ENCODE results near the gene TPH1.

DNA sequence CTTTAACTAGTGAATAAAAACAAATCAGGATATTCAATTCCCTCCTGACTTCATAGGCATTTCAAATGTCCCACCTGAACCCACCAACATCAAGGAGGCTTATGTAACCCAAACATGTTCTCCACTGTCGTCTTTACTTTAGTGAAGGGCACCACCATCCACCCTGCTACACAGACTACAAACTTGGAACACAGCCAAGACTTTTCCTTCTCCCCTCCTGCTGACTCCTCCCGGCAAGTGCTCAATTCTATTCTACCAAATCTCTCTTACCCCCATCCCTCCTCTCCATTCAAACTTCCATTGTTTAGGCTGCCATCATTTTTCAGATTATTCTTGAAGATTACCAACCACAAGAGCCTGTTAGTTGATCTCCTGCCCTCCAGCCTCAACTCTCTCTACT lies 35.5 kb upstream of the TPH1 start:
- TF ChIP-seq CTCF (IDR thresholded peaks at IDR 0.05) (no peak), POLR2A (IDR thresholded peaks at IDR 0.05) (no peak), POLR2AphosphoS5 (IDR thresholded peaks at IDR 0.05) (no peak)
